CD4-positive, alpha-beta T cell treated with Interleukin-4 for 4 hours (primary cell): ENCODE results near the gene CCDC110.

Experiments
- DNase-seq: peaks from one replicate; pipeline ENCODE4 v3.0.0-alpha.2; 2020

CCDC110 gene

DNA sequence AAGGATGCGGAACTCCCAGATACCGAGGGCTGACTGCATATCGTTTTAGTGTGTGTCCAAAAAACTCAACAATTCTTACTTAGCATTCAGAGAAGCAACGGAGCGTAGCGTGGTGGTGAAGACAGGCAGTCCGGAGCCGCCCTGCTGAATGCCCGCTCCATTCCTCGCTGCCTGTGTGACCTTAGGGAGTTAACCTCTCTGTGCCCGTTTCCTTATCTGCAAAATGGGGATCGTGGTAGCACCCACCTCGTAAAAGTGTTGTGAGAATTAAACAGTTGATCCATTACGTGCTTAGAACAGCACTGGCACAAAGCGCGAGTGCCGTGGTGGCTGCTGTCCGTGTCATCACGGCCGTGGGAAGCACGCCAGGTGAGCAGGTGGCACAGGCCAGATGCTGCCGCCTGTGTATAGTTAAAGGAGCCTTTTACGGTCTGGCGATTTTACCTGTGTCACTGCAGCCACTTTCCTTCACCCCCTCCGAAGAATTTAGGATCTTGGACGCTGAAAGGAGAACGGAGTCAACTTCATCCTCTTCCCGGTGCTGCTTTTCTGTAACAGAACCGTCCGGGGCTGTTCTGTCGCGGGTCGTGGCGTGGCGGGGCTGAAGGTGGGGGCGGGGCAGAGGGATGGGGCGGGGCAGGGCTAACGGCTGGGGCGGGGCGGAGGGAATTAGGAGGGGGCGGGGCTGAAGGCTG is 885 bp downstream of the CCDC110 start:
- peak; percentile 34 for DNase-seq

DNA sequence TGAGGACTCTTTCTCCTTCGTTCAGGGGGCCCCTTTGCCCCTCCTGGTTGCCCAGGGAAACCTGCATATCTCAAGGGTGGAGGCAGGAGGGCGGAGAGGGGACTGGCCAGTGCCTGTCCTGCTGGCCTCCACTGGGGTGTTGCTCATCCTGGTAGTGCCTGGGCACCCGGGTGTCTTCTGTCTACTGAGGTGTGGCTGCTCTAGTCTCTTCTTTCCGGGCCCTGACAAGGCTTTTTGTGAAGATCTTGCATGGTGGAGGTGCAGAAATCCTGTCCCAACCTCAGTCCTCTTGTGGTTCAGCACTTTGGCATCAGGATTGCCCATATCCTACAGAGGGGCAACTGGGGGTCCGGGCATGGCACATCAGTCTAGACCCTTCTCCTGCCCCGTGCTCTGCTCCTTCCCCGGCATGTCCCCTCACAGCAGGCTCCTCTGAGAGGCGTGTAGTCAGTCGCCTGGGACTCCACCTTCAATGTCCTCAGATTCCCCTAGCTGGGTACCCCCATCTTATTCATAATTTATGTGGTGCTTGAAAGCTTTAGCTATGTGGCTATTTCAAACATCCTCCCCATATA is 1.9 kb downstream of the CCDC110 start:
- no peak for DNase-seq

DNA sequence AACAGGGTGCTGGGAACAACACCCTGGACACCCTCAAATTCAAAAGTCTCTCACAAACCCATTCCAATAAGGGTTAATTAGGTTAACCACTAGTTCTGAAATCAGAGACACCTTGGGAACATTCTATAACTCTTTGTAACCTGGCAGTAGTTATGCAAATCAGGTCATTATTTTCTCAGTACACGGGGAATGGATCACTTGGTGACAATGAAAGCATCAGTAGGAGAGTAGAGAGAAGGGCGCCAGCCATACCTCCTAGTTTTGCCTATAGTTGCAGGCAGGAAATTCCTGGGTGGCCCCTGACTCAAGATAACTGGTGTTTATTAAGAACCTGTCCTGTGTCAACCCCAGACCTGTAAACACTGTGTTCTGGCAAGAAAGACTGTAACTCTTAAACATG is 2.5 kb downstream of the CCDC110 start:
- DNase-seq, result no peak

DNA sequence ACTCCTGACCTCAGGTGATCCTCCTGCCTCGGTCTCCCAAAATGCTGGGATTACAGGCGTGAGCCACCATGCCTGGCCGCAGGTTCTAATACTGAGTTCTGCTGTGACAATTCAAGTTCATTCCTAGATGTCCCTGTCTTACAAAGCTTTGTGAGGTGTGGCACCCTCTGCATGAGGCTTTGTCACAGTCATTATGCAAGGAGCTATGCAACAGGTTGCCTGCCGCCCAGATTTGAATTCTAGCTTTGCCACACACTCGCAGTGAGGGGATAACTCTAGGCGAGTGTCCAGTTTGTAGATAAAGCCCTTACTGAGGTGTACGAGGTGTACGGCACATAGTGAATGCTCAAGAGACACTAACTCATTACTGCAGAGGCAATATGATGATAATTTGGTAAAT is 3.5 kb downstream of the CCDC110 start:
- no peak for DNase-seq

DNA sequence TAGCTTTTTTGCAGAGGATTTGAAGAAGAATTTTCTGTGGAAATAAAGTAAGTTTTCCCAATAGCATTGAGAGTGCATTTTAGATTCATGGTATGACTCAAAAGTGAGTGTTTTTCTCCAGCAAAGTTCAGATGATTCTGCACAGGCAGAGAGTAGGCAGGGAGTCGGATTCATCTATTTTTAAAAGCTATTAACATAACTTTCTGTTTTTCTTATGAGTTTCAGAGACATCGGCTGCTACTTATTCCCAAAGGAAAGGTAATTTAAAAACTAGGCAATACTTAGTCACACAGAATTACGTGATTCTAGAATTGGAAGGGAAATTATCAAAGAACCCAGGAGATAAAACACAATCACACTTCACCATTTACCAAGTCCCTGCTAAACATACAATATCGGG is 4.4 kb downstream of the CCDC110 start:
- no peak for DNase-seq

DNA sequence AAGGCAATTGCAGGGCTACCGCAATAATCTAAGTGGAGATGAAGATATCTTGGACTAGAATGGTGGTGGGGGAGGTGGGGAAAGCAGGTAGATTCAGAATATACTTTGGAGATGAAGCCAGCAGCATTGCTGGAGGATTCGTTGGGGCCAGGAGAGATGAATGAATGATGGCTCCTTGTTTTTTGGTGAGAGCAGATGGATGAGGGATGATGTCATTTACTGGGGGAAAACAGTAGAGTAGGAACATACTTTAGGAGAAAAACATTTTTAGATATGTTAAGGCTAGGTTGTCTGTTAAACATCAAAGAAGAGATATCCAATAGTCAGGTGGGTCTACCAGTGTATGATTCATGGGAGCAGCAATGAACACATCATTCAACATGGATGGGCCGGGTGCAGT is 5.8 kb downstream of the CCDC110 start:
- no peak for DNase-seq

DNA sequence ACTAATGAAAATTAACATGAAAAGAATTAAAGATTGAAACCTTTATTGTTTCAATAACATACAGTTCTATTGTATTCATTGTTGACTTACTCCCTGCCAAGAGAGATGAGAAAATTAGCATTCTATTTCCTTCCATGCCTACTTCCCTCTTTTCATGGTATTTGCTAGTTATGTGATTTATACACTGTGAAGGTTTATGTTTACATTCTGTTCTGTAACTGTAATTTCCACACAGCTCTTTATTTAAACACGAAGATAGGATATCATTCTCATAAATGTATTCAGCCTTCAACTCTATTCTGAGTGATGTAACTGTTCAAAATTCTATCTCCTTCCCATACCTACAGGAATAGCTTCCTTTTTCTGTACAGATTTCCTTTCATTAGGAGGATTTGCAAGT is 6.6 kb downstream of the CCDC110 start:
- DNase-seq, result no peak

DNA sequence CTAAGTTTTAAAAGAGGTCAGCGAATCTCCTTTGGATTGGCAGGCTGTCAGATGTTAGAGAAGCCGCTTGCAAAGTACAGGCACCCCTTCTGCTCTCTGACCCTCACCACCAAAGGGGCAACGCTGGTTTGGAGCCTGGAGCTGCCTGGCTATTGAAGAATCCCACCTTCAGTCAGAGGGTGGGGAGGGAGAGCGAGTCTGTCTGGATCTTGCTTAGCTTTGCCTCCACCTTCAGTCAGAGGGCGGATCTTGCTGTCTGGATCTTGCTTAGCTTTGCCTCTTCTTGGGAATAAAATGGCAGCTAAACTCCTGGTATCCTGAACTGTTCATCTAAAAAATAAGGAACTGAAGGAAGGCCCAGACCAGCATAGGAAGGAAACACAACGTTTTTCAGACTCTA is 7.3 kb downstream of the CCDC110 start:
- DNase-seq, result no peak

DNA sequence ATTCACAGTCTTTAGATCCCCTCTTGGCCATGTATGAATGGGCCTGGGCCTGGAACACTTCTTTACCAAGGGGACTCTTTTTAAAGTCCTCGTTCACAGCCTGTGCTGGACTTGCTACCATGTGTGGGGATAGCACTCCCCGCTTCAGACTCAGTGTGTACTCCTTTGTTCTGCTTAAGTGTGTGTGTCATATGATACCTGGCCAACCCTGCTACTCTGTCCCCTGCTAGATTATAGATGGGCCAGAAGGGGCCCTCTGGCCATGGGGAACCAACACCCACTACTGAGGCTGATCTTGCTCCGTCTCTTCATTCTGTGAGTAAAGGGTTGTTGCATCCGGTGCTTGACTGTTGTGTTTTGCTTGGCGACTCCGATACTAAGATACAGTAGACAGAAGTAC is 8.0 kb downstream of the CCDC110 start:
- no peak for DNase-seq

DNA sequence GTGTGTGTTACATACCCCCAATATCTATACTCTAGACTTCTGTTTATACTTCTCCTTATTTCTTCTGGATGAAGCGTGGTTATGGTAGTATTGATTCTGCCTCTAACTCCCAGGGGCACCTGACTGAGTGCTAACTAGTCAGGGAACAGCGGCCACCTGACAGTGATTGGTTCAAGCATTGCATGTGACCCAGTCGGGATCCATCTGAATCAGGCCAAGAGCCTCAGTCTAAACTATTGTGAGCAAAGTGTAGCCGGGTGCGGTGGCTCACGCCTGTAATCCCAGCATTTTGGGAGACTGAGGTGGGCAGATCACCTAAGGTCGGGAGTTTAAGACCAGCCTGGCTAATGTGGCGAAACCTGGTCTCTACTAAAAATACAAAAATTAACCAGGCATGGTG is 10.0 kb downstream of the CCDC110 start:
- DNase-seq, result no peak

DNA sequence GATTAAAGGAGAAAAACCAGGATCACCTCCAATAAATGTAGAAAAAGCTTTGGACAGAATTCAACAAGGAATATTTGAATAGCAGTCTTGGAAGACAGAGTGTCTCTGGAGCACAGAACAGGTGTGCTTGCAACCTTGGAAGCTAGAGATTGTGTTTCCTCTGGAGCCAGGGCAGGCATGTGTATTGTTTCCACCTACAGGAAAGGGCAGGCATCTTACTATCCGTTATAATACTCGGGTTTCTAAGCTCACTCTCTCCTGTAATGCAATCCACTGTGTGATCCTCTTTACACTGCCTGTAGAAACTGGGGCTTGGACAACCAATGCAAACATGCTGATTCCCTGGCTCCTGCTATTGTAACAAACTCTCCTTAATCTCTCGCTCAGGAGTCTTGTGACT is 14.4 kb downstream of the CCDC110 start:
- DNase-seq, result no peak

DNA sequence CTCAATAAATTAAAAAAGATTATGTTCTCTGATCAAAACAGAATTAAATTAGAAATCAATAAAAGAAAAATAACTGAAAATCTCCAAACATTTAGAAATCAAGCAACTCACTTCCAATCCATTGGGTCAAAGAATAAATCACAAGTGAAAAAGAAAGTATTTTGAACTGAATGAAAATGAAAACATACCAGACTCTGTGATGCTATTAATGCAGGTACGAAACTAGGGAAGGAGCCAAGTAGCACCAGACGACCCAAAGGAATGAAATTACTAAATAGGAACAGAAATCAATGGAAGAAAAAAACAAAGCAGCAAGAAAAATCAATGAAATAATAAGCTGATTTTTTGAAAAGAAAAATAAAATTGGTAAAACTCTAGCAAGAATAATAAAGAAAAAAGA is 15.4 kb downstream of the CCDC110 start:
- no peak for DNase-seq

DNA sequence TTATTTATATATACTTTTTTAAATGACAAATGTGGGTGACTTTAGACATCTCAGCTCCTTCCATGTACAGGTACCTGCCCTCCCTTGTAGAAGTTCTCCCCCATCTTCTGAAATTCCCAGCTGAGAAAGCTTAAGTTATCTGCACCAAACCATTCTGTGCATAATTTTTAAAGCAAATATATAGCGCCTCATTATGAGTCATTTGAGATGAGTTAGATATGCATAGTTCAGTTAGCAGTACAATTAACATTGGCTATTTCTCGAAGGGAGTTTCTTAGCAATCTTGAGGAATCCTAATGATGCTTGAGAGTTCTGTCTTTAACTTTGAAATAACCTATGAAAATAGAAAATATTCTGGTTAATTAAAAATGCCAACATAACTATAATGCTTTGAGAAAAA is 26.3 kb downstream of the CCDC110 start:
- DNase-seq, result no peak

DNA sequence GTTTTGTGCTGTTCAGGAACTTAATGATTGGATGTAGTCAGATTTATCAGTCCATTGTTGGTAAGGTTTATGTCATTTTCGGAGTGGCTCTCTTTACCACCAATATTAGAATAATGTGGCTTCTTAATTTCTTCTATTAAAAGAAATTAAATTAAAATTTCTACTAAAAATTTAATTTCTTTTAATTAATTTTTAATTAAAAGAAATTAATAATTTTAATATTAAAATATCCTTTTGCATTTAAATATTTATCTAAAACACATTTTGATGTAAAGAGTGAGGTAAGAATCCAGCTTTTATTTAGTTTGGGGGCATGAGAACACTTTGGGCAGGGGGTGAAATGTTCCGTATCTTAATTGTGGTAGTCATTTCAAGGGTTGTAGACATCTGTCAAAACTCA is 30.1 kb downstream of the CCDC110 start:
- DNase-seq, result no peak

DNA sequence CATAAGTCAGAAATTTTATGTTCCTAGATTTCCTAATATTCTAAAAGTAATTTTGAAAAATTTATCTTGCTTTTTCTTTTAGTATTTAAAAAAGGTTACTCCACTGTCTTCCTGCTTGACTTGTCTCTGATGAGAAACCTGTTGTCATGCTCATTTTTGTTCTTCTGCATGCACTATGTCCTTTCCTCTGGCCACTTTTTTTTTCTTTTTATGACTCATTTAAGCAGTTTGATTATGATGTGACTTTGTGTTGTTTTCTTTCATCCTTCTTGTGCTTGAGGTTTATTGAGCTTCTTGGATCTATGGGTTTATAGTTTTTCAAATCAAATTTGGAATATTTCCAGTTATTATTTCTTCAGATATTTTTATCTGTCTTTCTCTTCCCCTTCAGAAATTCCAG is 33.7 kb downstream of the CCDC110 start:
- DNase-seq, result no peak

DNA sequence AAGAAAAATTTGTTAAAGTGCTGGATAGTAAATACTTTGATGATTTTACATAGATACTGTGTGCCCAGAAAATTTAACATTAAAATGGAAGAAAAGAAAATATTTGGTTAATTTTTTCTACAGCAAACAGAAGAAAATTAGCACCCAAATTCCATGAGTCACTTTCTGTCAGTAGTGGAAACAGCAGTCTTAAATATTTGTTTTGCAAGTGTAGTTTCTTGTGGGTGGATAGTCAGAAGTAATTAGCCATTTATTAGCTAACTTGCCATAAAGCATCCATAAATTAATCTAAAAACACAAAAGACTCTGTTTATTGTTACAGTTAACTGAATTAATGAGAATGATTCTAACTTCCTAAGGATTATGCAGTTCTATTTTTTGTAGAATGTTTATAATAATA is 36.1 kb downstream of the CCDC110 start:
- no peak for DNase-seq

DNA sequence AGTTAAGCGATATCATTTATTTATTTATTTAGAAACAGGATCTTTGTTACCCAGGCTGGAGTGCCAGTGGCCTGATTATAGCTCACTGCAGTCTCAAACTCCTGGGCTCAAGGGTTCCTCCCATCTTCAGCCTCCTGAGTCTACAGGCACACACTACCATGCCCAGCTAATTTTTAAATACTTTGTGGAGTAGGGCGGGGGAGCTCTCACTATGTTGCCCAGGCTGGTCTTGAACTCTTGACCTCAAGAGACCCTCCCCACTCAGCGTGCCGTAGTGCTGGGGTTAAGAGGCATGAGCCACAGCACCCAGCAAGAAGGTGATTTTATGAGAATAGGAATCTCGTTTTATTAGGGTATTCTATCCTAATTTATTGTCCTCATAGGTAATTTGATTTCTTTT is 41.9 kb downstream of the CCDC110 start:
- DNase-seq, result no peak

DNA sequence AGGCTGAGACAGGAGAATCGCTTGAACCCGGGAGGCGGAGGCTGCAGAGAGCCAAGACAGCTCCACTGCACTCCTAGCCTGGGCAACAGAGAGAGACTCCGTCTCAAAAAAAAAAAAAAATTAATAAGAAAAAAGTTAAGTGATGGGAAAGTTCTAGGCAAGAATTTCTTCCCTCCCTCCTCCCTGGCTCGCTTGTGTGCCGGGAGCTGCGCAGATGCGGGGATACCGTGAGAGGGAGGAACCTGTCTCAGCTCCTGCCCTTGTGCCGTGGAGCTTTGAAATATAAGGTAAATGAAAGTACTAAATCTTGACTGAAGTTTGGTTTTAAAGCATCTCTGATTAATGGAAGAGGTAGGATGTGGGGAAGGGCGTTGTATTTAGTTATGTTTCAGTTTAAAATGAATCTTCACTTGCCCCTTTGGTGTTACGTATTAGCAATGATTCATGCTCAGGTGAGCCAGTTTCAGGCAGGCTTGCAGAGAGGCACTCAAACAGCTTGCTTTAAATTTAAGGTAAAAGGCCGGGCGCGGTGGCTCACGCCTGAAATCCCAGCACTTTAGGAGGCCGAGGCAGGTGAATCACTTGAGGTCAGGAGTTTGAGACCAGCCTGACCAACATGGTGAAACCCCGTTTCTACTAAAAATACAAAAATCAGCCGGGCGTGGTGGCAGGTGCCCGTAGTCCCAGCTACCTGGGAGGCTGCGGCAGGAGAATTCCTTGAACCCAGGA is 44.4 kb downstream of the CCDC110 start:
- DNase-seq, result no peak

DNA sequence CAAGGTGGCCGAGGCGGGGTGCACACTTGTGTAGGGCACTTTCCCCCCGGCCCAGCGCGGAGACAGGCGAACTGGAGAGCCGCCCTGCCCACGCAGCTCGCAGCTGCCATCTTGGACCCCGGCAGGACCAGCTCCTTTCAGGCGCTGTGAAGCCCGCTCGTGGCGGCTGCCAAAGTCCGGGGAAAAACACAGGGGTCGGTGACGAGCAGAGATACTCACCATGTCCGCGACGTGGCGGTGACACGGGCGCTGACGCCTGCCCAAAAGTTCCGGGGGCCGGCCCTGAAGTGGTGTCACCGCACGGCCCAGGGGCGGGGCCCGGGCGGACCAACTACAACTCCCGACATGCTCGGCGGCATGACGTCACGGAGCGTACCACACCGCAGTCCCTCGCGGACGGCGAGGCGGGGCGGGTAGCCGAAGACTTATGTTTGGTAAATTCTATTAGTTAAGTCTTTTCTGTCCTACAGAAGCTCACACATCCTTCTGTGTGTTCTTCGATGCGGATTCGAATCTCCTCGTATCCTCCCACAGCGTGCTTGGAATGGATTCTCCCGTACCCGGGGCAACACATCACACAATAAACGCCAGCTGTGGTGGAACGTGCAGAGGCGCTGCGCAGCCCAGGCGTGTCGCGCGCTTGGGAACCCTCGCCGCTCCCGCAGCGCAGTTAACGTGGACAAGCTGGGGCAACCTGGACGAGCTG is 45.7 kb downstream of the CCDC110 start, which contains the start of gene UFSP2:
TSS of gene UFSP2 (minus strand) at position 318 of the 706 bp plus-strand sequence. CDS start at position 222, 96 bp downstream.
- peak; percentile 89 for DNase-seq

DNA sequence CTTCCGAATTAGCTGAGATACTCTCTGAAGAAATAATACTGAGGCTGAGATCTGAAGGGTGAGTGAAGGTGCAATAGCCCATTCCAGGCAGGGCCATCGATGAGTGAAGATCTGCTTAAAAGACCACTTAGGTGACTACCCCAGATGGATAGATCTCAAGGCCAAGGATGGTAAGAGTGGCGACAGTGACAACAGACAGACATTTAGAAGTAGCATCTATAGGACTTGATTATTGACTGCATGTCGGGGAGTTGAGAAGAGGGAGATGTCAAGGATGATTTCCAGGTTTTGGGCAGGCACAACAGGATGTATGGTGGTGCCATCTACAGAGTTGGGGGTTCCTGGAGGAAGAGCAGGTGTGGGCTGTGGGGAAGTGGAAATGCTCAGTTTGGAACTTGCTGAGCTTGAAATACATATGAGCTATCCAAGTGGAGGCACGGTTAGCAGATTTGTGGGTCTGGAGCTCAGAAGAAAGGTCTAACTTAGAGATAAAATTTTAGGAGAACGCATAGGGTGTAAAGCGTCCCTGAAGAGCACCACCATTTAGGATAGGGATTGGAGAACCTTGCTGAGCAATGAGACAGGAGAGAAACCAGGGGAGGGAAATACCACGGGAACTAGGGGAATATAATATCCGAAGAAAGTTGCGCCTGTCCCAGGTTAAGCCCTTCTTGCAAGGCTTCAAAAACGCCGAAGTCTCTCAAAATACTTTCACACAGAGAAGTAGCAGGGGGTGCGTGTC is 46.5 kb downstream of the CCDC110 start:
- no peak for DNase-seq

DNA sequence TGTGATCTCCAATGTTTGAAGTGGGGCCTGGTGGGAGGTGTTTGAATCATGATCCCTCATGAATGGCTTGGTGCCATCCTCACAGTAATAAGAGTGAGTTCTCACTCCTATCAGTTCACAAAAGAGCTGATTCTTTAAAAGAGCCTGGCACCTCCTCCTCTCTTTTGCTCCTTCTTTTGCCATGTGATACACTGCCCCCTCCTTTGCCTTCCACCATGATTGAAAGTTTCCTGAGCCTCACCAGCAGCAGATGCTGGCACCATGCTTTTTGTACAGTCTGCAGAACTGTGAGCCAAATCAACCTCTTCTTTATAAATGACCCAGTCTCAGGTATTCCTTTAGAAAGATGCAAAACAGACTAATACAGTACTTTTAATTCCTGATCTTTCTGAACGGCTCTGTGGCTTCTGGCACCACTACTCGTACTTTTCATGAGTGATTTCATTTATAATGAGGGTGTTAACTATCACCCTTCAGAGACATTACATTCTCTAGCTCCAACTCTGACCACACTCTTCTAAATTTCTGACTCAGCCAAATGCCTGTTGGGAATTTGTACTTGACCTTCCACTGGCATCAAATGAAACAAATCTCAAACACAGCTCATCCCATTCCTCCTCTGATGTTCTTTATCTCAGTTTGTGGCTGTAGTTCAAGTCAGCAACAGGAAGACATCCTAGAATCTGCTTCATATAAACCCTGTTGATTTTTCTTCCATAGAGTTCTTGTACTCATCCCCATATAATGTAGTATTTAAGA is 50.0 kb downstream of the CCDC110 start:
- DNase-seq, result no peak

DNA sequence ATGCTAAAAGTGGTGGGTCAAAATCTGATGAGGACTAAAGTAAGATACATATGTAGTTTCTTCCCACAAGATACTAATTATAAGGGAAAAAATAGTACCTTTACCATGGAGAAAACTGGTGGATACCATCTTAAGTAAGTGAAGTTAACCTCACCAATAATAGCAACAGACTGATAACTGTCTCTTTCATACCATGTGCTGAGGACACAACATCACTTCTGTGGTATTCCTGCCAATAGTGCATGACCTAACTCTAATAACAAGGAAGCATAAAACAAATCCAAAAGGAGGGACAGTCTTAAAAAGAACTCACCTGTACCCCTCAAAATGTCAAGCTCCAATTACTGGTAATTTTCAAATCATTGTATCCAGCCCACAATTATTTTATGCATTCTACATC is 54.6 kb downstream of the CCDC110 start:
- DNase-seq, result no peak
